D341Med (cell line): ENCODE data around the gene NLRC5.

Experiments
- DNase-seq: peaks from one replicate; pipeline ENCODE4 v3.0.0; 2012; ENCODE audit warnings: low spot score

The NLRC5 gene, protein sequence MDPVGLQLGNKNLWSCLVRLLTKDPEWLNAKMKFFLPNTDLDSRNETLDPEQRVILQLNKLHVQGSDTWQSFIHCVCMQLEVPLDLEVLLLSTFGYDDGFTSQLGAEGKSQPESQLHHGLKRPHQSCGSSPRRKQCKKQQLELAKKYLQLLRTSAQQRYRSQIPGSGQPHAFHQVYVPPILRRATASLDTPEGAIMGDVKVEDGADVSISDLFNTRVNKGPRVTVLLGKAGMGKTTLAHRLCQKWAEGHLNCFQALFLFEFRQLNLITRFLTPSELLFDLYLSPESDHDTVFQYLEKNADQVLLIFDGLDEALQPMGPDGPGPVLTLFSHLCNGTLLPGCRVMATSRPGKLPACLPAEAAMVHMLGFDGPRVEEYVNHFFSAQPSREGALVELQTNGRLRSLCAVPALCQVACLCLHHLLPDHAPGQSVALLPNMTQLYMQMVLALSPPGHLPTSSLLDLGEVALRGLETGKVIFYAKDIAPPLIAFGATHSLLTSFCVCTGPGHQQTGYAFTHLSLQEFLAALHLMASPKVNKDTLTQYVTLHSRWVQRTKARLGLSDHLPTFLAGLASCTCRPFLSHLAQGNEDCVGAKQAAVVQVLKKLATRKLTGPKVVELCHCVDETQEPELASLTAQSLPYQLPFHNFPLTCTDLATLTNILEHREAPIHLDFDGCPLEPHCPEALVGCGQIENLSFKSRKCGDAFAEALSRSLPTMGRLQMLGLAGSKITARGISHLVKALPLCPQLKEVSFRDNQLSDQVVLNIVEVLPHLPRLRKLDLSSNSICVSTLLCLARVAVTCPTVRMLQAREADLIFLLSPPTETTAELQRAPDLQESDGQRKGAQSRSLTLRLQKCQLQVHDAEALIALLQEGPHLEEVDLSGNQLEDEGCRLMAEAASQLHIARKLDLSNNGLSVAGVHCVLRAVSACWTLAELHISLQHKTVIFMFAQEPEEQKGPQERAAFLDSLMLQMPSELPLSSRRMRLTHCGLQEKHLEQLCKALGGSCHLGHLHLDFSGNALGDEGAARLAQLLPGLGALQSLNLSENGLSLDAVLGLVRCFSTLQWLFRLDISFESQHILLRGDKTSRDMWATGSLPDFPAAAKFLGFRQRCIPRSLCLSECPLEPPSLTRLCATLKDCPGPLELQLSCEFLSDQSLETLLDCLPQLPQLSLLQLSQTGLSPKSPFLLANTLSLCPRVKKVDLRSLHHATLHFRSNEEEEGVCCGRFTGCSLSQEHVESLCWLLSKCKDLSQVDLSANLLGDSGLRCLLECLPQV (N-terminal part only)

DNA sequence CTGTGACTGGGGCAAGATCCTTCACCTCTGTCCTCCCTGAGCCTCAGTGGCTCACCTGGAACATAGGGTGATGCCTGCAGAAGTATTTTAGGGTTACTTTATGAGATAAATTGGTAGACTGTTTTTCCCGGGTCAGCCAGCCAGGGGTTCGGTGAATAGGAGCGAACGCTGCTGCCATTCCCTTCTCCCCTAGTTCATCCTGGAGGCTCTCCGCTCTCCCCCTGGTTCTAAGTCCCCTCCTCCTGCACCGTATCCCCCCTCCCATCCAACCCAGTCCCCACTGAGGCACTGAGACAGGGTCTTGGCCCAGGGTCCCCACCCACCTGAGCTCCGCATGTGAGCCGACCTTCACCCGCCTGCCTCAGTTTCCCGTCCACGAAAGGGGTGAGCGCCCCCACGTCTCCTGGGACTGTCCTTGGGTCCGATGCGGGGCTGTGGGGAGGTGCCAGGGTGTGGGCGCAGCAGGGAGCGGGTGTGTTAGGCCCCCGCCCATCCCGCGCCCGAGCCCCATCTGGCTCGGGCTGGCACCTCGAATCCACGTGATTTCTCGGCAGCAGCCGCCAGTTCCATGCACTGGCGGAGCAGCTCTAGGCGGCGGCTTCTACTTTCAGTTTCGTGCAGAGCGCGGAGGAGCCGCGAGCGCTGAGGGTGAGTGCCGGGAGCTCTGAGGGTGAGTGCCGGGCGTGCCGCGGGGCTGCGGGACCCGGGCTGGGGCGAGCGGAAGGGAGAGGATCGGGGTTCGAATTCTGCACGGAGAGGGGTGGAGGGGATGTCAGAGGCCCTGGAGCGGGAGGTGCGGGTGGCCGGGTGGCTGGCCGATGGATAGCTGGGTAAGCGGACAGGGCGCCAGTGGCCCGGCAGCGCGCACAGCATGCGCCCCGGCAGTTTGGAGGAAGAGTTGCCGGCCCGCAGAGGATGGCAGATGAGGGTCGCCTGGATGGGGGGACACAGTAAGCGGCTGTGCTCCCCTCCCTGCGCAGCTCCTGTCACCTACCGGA lies at the start of gene NLRC5:
Gene NLRC5 (plus strand): TSS at position 610 of the 998 bp plus-strand sequence. CDS start 31,156 bp downstream, outside the sequence.
- peak; percentile 86 for DNase-seq

DNA sequence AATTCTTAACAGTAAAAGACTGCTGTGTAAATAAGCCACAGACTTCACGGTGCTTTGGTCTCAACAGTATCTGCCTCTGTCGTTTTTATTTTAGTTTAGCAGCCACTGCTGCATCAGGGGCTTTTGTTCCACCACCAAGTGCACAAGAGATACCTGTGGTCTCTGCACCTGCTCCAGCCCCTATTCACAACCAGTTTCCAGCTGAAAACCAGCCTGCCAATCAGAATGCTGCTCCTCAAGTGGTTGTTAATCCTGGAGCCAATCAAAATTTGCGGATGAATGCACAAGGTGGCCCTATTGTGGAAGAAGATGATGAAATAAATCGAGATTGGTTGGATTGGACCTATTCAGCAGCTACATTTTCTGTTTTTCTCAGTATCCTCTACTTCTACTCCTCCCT lies 49.6 kb upstream of the NLRC5 start:
- no peak for DNase-seq

DNA sequence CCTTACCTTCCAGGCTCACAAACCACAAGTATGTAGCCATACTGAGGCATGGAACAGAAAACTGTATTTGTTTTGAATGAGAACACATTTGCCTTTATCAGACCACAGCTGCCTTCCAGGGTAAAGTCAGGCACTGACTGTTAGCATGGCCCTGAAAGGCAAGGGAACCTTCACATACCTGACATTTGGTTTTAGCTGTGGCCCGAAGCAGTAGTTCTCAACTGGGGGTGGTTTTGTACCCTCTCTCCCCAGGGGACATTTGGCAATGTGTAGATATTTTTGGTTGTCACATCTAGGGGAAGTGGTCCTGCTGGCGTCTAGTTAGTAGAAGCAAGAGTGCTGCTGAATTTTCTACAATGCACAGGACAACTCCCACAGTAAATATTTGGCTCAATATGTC lies 48.3 kb upstream of the NLRC5 start:
- no peak for DNase-seq

DNA sequence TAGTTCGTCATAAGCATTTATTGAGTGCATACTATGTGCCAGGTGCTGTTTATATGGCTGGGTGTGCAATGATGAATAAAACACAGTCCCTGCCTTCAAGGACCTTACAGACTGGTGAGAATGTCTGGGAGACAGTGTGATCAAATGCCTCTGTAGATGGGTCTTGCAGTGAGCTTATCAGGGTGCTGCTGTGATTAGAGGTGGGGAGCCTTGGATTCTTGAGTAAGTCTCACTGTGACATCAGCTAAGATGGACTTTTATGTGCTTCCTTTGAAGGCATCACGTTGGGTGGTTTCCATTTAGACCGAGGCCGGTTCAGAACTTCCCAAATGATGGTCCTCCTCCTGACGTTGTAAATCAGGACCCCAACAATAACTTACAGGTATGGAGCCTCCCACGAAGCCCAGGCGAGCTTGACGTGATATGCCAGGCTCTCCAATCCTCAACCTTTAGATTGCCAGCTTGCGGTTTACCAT lies 47.5 kb upstream of the NLRC5 start:
- DNase-seq = no peak

DNA sequence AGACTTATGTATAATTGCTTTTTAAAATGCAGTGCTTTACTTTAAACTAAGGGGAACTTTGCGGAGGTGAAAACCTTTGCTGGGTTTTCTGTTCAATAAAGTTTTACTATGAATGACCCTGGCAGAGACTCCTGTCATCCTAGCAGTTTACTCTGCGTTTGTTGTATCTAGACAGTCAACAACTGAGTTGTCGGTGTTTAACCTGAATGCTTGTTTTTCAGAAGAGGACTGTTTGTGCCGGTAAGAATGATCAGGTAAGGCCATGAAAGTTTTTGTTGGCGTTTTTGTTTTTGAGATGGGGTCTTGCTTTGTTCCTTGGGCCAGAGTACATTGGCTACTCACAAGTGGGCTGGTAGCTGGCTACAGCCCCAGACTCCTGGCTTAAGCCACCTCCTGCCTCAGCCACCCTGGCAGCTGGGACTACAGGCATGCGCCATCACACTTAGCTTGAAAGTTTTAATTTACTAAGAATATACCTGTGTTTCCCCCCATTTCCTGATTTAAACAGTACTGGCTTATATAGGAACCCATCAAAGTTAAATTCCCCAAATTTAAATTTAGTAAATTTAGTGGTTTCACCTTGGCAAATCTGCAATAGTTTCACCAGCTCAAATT lies 45.5 kb upstream of the NLRC5 start:
- no peak for DNase-seq

DNA sequence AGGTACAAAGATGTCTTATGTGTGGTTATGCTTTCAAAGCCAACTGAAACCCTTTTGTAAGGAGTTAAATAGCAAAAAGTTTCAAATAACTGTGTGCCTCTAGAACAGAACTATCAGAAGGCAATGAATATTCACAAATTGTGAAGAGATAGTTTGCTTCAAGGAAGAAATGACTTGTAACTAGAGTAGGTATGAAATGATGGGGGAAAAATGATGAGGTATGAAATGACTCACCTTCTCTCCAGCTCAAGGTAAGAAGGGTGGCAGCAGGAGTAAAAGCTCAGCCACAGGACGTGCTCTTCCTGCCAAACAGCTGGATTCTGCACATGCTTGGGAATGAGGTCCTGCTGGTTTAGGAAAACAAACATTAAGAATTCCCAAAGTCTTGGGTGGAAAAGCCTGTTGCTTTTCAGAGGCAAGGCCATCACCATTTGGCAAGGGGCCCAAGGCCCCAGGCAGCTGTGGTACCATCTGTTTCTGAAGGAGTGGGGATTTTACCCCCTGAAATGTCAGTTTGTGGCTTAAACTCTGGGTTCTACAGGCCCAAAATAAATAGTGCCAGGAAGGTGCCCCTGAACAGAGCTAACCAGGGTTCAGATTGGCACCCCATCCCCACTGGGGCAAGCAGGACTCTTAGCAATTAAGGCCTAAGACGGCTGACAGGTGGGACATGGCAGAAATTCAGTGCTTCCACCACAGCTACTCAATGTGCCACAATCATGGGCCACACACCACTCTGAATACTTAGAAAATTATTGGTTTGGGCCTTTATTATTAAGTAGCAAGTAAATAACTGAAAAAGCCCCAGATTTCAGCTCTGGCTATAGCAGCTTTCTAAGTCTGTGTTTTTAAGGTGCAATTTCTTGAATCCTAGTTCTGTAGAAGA lies 44.2 kb upstream of the NLRC5 start:
- no peak for DNase-seq

DNA sequence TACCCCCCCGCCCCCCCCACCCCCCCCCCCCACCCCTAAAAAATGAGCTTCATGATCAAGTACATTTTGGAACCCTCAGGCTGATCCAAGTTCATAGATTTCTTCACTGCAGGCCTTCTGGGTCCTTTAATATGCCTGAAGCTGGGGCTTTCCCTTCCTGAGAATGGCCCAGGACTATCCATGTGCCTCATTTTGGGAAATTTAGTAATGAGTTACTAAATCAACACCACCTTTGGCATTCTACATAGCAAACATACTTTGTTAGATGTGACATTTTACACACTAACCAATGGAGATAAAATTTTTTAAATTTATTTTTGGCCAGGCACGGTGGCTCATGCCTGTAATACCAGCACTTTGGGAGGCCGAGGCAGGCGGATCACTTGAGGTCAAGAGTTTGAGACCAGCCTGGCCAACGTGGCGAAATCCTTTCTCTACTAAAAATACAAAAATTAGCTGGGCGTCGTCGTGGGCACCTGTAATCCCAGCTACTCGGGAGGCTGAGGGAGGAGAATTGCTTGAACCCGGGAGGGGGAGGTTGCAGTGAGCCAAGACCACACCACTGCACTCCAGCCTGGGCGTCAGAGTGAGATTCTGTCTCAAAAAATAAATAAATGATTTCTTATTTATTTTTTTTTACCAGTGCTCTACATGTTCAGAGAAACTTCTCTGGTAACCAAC lies 43.4 kb upstream of the NLRC5 start:
- DNase-seq = no peak

DNA sequence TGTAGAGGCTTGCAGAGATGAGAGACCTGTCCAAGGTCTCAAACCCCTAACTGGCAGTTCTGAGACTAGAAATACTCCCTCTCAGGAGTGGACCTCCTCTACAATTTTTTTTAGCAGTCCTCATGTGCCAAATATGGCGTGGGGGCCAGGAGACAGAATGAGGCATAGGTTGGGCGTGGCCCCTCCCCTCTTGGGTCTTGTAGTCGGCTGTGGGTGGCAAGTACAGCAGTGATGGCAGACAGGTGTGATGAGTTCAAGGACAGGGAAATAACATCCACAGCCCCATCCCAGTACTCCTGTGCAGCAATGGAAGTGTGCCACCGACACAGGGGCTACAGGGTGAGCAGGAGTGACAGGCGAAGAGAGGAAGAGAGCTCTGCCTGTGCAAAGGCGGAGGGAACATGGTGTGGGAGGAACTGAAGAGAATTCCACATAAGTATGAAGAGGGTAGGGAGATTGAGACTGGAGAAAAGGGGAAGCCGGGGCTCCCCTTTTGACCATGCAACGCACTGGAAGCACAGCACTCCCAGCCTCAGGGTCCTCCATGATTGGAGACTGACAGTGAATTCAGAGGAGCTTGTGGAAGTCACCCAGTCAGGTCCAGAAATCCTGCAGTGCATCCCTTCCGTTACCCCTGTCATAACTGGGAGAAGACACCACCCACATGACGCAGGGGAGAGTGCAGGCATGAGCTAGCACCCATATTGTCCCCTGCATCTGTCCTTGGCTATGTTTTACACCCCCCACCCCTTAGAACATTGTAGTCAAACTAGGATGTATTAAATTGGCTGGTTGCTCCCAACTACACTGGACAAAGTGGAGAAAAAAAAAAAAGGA lies 42.4 kb upstream of the NLRC5 start:
- no peak for DNase-seq

DNA sequence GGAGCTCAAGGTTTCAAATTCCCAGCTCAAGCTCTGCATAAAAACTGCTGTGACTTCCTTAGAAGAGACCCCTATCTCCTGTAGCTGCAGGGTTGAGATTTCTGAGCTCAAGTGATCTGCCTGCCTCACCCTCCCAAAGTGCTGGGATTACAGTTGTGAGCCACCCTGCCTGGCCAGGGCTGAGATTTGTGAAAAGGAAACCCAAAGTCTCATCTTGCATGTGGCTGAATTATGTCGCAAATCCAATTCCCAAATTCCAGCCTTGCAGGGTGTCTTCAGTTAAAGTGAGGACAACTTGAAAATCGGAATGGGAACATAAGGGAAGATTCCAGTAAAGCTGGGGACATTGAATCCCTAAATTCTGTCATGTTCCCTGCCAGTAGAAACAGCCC lies 41.8 kb upstream of the NLRC5 start:
- no peak for DNase-seq

DNA sequence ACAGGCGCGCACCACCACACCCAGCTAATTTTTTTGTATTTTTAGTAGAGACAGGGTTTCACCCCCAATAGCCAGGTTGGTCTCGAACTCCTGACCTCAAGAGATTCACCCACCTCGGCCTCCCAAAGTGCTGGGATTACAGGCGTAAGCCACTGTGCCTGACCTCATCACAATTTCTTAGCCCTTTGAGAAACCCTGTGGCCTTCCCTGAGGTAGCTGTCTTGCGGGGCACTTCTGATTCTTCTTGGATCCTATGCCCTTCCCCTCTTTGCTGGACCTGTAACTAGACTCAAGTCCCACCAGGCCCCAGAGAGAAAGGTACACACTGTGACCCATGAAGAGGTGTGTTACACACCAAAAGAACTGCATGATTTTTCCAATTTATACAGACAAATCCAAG lies 41.1 kb upstream of the NLRC5 start:
- no peak for DNase-seq

DNA sequence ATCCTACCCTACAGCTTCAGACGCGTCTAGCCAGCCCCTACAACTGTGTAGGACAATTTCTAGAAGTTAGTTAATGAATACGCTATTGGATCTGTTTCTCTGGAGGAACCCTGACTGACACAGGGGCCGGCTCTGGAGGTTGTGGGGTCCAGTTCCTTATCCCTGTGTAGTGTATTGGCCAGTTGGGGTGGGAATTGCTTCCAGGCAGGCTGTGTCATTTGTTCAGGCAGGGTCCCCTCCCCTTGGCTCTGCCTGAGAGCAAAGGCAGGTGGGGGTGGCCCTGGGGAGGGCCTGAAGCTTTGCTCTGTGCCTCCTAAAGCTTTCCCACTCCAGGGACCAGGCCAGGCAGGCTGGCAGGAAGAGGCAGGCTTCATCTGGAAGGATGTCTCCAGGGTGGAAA lies 39.3 kb upstream of the NLRC5 start:
- no peak for DNase-seq

DNA sequence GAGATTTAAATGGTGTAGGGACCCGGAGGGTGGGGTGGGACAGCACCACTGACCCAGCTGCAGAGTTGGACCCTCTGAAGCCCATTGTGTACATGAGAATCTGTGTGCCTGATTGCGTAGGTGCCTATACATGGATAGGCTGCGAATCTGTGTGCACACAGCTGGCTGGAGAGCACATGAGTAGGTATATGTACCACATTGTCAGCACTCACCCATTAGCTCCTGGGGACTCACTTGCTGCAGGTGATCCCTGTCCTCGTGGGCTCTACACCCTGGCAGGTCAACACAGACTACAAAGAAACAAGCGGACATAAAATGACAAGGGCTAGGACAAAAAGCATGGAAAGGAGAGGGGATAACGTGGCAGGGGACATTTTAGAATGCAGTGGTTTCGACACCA lies 38.9 kb upstream of the NLRC5 start:
- DNase-seq = no peak

DNA sequence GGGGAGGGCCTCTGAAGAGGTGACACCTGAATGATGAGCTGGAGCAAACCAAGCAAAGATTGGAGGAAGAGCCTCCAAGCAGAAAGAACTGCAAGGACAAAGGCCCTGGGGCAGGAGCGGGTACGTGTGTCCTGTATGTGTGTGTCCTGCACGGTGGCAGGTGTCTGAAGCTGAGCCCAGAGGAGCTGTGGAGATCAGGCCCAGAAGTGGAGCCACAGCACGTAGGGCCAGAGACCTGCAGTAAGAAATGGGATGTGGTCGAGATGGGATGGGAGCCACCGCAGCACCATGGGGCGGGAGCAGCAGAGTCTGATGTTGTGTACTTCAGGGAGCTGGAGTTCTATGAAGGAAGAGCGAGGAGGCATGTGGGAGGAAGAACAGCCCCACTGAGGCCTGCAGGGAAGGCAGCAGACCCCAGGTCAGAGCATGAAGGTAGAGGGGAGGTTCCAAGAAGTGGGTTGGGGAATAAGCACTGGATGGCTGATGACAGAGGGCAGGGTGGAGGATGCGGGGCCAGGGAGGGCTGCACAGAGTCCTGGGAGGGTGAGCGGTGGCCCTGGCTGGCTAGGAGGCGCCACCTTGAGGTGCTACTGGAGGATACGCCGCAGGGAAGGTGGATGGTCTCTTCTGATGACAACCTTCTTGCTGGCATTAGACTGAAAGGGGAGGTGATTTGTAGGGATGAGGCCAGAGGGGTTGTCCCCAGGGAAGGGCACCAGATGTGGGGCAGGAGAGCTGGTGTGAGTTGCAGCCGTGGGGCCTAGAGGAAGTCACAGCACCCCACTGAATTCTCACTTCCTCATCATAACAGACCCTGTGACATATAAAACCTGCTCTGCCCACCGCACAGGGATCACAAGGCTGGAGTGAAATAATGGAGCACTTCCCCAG lies 38.2 kb upstream of the NLRC5 start:
- DNase-seq = peak; percentile 77

DNA sequence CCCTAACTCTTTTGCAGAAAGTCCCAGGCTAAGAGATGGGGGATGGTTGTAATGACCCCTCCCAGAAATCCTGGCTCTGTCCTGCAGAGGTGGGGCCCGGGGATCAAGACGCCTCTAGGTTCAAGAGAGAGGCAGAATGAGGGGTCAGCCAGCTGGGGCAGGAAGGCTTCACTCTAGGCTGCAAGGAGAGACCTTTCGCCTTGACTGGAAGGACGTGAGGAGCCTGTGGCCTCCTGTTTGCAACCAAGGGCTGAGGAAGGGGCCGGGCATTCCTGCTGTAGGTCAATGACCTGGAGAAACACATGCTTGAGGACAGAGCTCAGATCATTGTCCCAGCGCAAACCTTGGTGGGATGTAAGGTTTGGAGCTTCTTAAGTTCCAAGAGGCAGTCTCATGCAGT lies 36.4 kb upstream of the NLRC5 start:
- DNase-seq = no peak

DNA sequence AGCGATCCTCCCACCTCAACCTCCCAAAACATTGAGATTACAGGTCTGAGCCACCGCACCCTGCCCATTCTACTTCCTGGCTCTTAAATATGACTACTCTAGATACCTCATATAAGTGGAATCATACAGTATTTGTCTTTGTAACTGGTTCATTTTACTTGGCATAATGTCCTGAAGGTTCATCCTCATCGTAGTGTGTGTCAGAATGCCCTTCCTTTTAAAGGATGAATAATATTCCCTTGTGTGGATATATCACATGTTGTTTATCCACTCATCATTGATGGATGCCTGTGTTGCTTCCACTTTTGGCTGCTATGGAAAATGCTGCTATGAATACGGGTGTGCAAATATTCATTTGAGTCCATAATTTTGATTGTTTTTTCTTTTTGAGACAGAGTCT lies 33.3 kb upstream of the NLRC5 start:
- DNase-seq = no peak

DNA sequence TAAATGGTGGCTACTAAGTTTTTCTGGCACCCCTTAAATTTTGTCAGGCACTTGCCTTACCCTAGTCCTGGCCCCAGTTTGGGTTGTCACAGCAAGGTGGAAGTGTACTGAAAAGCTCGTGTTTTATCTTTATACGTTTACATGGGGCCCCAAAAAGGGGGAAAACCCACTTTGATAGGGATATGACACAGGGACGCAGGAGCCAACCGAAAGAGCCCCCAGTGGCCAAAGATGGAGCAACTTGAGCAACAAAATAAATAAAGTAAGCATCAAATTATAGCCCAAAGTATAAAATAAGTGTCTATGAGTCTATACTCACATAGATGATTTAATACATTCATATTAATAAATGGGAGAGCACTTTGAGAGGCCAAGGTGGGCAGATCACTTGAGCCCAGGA lies 32.6 kb upstream of the NLRC5 start:
- DNase-seq = no peak

DNA sequence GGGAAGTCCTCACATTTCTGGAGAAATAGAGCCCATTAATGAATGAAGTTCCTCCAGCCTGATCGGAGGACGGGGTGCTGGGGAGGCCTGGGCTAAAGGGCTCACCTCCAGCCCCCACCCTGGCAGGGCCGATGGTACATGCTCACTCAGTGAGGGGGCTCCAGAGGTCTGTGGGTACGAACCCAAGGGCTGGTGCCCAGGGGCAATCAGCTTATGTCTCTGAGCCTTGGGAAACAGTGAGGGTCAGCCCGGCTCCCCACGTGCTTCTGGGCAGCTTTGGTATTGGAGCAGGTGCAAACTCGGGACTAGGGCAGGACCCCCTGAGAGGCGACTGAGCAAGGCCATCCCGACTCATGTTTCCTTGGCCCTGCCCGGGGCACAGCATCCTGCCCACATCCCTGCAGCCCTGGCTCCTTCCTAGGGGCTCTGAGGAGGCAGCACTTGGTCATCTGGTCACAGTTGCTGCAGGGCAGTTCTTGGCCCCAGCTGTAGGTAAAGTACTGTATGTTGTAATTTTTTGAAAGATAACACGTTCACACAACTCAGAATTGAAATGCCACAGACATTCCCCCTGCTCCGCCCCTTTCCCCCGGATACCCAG lies 28.6 kb upstream of the NLRC5 start:
- DNase-seq = no peak
